ENCODE data around the gene SSR4. TPM values are rescaled to one million over a fixed set of nuclear protein-coding genes. Genes with fewer than 3 reads are reported as not detected.

Gene SSR4
- total and polyA plus RNA-seq, 10 of the 15 experiments (the other 5 are each of a cell fraction or from before 2014, with no cell fraction given) = 151 to 521 (median 310) TPM

GRCh38 chrX:153791104-153791852 lies 3.2 kb upstream of the SSR4 start:
- intact Hi-C loops (cut with micrococcal nuclease; ENCODE audit: unreplicated experiment) = no loop called here
- Histone ChIP-seq H3K9me3 (replicated peaks; ENCODE audit: control insufficient read depth, insufficient read depth, low read length) (no peaks in the 10 kb centered on the region; the same call in 2 of the 3 replicates), H3K4me2 (ENCODE audit: control insufficient read depth, insufficient read depth) (no peak overlapping the region), H3K36me3 (ENCODE audit: control insufficient read depth in 2 of 2, insufficient read depth in 2 of 2, low read length in 1 of 2) (peaks cover 3% of the 10 kb centered on the region in 2 experiments; a peak in 3 of 4 replicates), H3K4me1 (ENCODE audit: control insufficient read depth, insufficient read depth, low read length) (peaks cover 3% of the 10 kb centered on the region; the same call in 1 of the 2 replicates), H4K20me1 (ENCODE audit: control insufficient read depth, insufficient read depth) (no peaks in the 10 kb centered on the region; the same call in 1 of the 2 replicates), H3K27ac (ENCODE audit: control insufficient read depth, insufficient read depth) (no peak overlapping the region), H3K79me2 (ENCODE audit: control insufficient read depth, insufficient read depth, low read length) (peaks cover 44% of the 10 kb centered on the region), H3K4me3 (no peak overlapping the region), H3K9ac (ENCODE audit: control insufficient read depth, insufficient read depth, low read length) (no peak overlapping the region), H3K27me3 (replicated peaks in 1 of 2; ENCODE audit: control insufficient read depth in 2 of 2, insufficient read depth in 2 of 2, low read length in 1 of 2) (no peaks in the 10 kb centered on the region), H2AFZ (ENCODE audit: control insufficient read depth, low read depth, low read length) (no peak overlapping the region)
- CTCF ChIA-PET = no interaction called here
- FAIRE-seq (no peak), DNase-seq (ENCODE audit: low read depth, low spot score) (no peak), ATAC-seq (no peak)
- in situ Hi-C loops (cut with MboI) = no loop called here
- WGBS (ENCODE audit: insufficient coverage, insufficient replicate concordance, low lambda C conversion rate, missing lambda C conversion rate) = 59% methylated on average over 17 of the region's 17 CpGs
- RAD21 ChIA-PET (ENCODE audit: unreplicated experiment) = no interaction called here
- BruUV-seq (replicated peaks) = no TSS peak
- SMC1A ChIA-PET (ENCODE audit: uncharacterized antibody, unreplicated experiment) = interaction anchor here (1.5 kb wide), 1 partner anchor 156 kb away, joined by 3 read pairs; no protein-coding TSS in a partner anchor
- POLR2A ChIA-PET = no interaction called here
- TF ChIP-seq CEBPZ (IDR thresholded peaks at IDR 0.05; ENCODE audit: low read depth, low read length) (no peak), EED (IDR thresholded peaks at IDR 0.05; ENCODE audit: low read depth) (no peak)

Data from GM12878 (cell line).